Testis (tissue), 2 donors: Measurements from ENCODE around the gene STRN3.

Experiments used
- CTCF ChIP-seq, 3 experiments: fragments of 450-650 bp in 2 of 3; fragments of 200-600 bp in 1 of 3; sonication (generic) in 1 of 3; IDR thresholded peaks; one replicate each; pipeline ENCODE4 v1.5.1; 2016 to 2019; ENCODE audit warnings: antibody characterized with exemption in 3 of 3, mild to moderate bottlenecking in 2 of 3, moderate library complexity in 1 of 3
- POLR2A ChIP-seq: fragments of 450-650 bp; IDR thresholded peaks from one replicate; pipeline ENCODE4 v1.6.1; 2017; ENCODE audit warnings: antibody characterized with exemption, mild to moderate bottlenecking, moderate library complexity

GRCh38 chr14:31020834-31021575 is 5.2 kb downstream of the STRN3 start:
- TF ChIP-seq POLR2A, result no peak
- no peak for TF ChIP-seq CTCF (IDR thresholded peaks at IDR 0.05)
